ENCODE data around the gene GNAT2. TPM values are rescaled to one million over a fixed set of nuclear protein-coding genes. Genes with fewer than 3 reads are reported as not detected.
A peak's percentile ranks its signal among the peaks of the same experiment; 100 is the strongest.

GNAT2 gene
- total RNA-seq, 1 experiment from 2014 or later, result 0.52 TPM

DNA sequence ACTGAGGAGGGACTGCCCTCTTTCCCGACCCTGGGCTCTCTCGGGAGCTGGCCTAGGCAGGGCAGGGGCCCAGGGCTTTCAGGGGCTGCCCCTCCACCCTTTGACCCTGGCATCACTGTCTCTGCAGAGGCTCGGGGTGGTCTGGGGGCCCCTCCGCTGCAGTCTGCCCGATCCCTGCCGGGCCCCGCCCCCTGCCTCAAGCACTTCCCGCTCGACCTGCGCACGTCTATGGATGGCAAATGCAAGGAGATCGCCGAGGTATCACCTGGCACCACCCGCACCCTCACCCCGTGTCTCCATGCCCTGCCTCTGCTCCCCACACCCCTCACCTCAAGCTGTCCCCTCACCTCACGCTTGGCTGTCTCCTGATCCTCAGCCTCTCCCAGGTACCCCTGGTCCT is 5.8 kb upstream of the GNAT2 start:
- Histone ChIP-seq H3K79me2 (ENCODE audit: low read depth) (peaks cover 45% of the 10 kb centered on the region), H3K36me3 (ENCODE audit: low read depth) (peaks cover 22% of the 10 kb centered on the region; the same call in 1 of the 2 replicates), H3K27ac (no peak overlapping the region), H3K4me3 (no peak overlapping the region), H2AFZ (no peak overlapping the region), H3K4me2 (no peak overlapping the region), H3K27me3 (ENCODE audit: insufficient read depth, low read depth) (no peaks in the 10 kb centered on the region), H3K9me3 (ENCODE audit: insufficient read depth, low read depth) (no peaks in the 10 kb centered on the region), H3K4me1 (replicated peaks; ENCODE audit: insufficient read depth) (peaks cover 10% of the 10 kb centered on the region), H3F3A (ENCODE audit: insufficient read depth, low read depth) (peaks cover 10% of the 10 kb centered on the region; the same call in 1 of the 2 replicates), H4K20me1 (ENCODE audit: insufficient read depth) (peaks cover 34% of the 10 kb centered on the region), H3K9me2 (ENCODE audit: insufficient read depth) (no peaks in the 10 kb centered on the region)
- POLR2A ChIA-PET (ENCODE audit: unreplicated experiment), result interaction anchor here (0.6 kb wide), 1 partner anchor 166 kb away, joined by 3 read pairs; no protein-coding TSS in a partner anchor
- TF ChIP-seq EZH2 (IDR thresholded peaks at IDR 0.05; ENCODE audit: low read depth), result no peak
- TF ChIP-seq, protein P1, sequence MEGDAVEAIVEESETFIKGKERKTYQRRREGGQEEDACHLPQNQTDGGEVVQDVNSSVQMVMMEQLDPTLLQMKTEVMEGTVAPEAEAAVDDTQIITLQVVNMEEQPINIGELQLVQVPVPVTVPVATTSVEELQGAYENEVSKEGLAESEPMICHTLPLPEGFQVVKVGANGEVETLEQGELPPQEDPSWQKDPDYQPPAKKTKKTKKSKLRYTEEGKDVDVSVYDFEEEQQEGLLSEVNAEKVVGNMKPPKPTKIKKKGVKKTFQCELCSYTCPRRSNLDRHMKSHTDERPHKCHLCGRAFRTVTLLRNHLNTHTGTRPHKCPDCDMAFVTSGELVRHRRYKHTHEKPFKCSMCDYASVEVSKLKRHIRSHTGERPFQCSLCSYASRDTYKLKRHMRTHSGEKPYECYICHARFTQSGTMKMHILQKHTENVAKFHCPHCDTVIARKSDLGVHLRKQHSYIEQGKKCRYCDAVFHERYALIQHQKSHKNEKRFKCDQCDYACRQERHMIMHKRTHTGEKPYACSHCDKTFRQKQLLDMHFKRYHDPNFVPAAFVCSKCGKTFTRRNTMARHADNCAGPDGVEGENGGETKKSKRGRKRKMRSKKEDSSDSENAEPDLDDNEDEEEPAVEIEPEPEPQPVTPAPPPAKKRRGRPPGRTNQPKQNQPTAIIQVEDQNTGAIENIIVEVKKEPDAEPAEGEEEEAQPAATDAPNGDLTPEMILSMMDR (conservative IDR thresholded peaks at IDR 0.05), result no peak
- intact Hi-C loops (cut with micrococcal nuclease; ENCODE audit: unreplicated experiment), result no loop called here
- no peak for DNase-seq
- no TSS peak for BruUV-seq (replicated peaks)
- CTCF ChIA-PET, result no interaction called here

DNA sequence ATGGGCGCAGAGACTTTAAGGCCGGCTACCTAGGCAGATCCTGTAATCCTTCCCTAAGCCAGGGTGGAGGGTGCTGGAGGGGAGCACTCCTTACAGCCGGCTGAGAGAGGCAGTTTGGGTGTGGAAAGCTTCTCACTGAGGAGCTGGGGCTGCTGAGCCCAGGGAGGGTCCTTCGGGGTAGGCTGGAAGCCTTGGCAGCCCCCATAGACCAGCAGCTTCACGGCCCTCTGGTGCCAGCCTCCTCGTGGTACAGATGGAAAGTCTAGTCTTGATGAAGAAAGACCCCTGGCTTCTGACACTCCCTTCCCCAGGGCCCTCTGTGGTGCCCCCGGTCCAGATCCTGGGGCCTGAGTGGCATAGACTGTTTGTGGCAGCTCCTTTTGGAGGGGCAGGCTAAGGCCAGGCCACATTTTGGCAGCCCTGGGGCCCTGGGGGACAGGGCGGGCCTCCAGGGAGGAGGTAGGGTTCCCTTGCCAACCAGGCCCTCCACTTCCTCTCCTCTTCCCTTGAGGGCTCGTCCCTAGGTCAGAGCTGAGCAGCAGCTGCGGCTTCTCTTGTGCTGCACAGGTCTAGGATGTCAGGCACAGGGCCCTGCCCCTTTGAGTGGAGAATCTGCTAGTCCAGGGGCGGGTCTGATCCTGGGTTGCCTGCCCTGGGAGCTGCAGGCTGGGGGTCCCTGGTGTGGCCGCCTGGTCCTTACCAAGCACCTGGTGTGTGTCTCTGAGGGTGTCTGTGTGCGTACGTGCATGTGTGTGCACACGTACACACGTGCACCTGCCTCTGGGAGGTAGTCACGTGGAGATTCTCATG is 5.0 kb upstream of the GNAT2 start:
- Histone ChIP-seq H3K36me3 (ENCODE audit: low read depth) (peaks cover 20% of the 10 kb centered on the region; the same call in 1 of the 2 replicates), H3K9me3 (ENCODE audit: insufficient read depth, low read depth) (no peaks in the 10 kb centered on the region), H3K79me2 (ENCODE audit: low read depth) (peaks cover 53% of the 10 kb centered on the region), H3K27ac (no peak overlapping the region), H3K4me2 (no peak overlapping the region), H3K4me3 (no peak overlapping the region), H4K20me1 (ENCODE audit: insufficient read depth) (peaks cover 34% of the 10 kb centered on the region), H3K27me3 (ENCODE audit: insufficient read depth, low read depth) (no peaks in the 10 kb centered on the region), H2AFZ (no peak overlapping the region), H3K4me1 (replicated peaks; ENCODE audit: insufficient read depth) (peaks cover 12% of the 10 kb centered on the region), H3F3A (ENCODE audit: insufficient read depth, low read depth) (peaks cover 14% of the 10 kb centered on the region; the same call in 1 of the 2 replicates), H3K9me2 (ENCODE audit: insufficient read depth) (no peaks in the 10 kb centered on the region)
- DNase-seq, result peak in 1 of 2 experiments; percentile 24
- TF ChIP-seq EZH2 (IDR thresholded peaks at IDR 0.05; ENCODE audit: low read depth), result no peak
- TF ChIP-seq, protein P1 (conservative IDR thresholded peaks at IDR 0.05), result no peak
- intact Hi-C loops (cut with micrococcal nuclease; ENCODE audit: unreplicated experiment), result loop anchor here (5.0 kb wide), 1 partner anchor 77 kb away; the partner anchor contains the start of gene GNAI3
- ChIA-PET POLR2A (ENCODE audit: unreplicated experiment) (no interaction called here), CTCF (no interaction called here)
- no TSS peak for BruUV-seq (replicated peaks)

DNA sequence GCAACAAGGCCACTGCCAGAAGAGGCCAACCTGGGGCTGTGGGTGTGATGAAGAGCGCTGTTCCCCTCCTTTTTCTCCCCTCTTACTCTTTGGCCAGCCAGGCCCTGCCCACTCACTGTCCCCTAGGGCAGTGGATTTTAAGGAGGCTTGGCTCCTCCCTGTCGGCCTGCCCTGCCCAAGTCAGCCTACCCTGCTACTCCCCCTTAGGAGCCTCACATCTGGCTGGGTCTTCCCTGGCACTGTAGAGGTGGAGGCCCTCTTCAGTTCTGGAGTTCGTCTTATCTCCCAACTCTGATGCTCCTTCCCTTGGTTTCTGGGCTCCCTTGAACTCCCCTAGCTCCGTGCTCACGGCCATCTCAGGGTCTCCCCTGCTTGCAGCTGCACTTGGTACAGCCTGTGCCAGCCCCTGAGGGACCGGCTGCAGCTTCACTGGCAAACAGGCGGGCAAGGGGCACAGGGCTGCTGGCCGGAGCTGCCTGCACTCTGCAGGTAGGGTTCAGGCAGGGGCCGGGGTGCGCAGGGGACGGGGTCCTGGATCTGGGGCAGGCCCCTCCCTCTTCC is 4.3 kb upstream of the GNAT2 start:
- no TSS peak for BruUV-seq (replicated peaks)
- H3K36me3 ChIP-seq (ENCODE audit: low read depth), result peaks cover 19% of the 10 kb centered on the region; the same call in 1 of the 2 replicates

More for the DNA sequence above, 4.3 kb upstream of the GNAT2 start:
- ChIA-PET POLR2A (ENCODE audit: unreplicated experiment) (no interaction called here), CTCF (no interaction called here)
- Histone ChIP-seq H3K4me1 (replicated peaks; ENCODE audit: insufficient read depth) (peaks cover 19% of the 10 kb centered on the region), H3K27me3 (ENCODE audit: insufficient read depth, low read depth) (no peaks in the 10 kb centered on the region), H3K4me3 (no peak overlapping the region), H3K27ac (no peak overlapping the region), H3K79me2 (ENCODE audit: low read depth) (peaks cover 60% of the 10 kb centered on the region), H3K4me2 (no peak overlapping the region), H3K9me2 (ENCODE audit: insufficient read depth) (no peaks in the 10 kb centered on the region), H4K20me1 (ENCODE audit: insufficient read depth) (peaks cover 34% of the 10 kb centered on the region), H3K9me3 (ENCODE audit: insufficient read depth, low read depth) (no peaks in the 10 kb centered on the region), H2AFZ (no peak overlapping the region), H3F3A (ENCODE audit: insufficient read depth, low read depth) (peaks cover 21% of the 10 kb centered on the region; the same call in 1 of the 2 replicates)
- intact Hi-C loops (cut with micrococcal nuclease; ENCODE audit: unreplicated experiment), result loop anchor here (5.0 kb wide), 1 partner anchor 76 kb away; the partner anchor contains the start of gene GNAI3
- no peak for TF ChIP-seq EZH2 (IDR thresholded peaks at IDR 0.05; ENCODE audit: low read depth)
- TF ChIP-seq, protein P1 (conservative IDR thresholded peaks at IDR 0.05), result no peak
- no peak for DNase-seq

All from PC-9 (cell line).